ENCODE results near the gene E2F4. TPM values are rescaled to one million over a fixed set of nuclear protein-coding genes. Genes with fewer than 3 reads are reported as not detected.

E2F4 gene
- total RNA-seq, 1 experiment from 2014 or later = 86.2 TPM

- Histone ChIP-seq H3K9me2 (replicated peaks; ENCODE audit: low read length) (no peaks in the 10 kb centered on the region), H3K36me3 (ENCODE audit: low read depth, low read length) (peaks cover 18% of the 10 kb centered on the region; the same call in 1 of the 2 replicates), H3K4me2 (ENCODE audit: low read length) (no peak overlapping the region), H3K9ac (ENCODE audit: low read length) (no peak overlapping the region), H3K4me1 (ENCODE audit: insufficient read depth, low read length) (peaks cover 14% of the 10 kb centered on the region), H3K27me3 (ENCODE audit: low read length) (no peaks in the 10 kb centered on the region), H3K9me3 (ENCODE audit: low read length) (no peaks in the 10 kb centered on the region), H3K79me2 (ENCODE audit: low read length) (peaks cover 30% of the 10 kb centered on the region), H3K27ac (ENCODE audit: low read length) (no peak overlapping the region), H4K20me1 (ENCODE audit: low read length) (no peaks in the 10 kb centered on the region; the same call in none of the 2 replicates), H3F3A (ENCODE audit: low read length, unreplicated experiment) (no peaks in the 10 kb centered on the region), H2AFZ (ENCODE audit: low read length) (no peak overlapping the region), H3K4me3 (ENCODE audit: low read length) (no peak overlapping the region)
- no peak for DNase-seq
- ATAC-seq = no peak
- BruUV-seq (replicated peaks) = no TSS peak
- no peak for TF ChIP-seq EZH2 (IDR thresholded peaks at IDR 0.05; ENCODE audit: low read length, unreplicated experiment)
- no peak for TF ChIP-seq EZH2phosphoT487 (IDR thresholded peaks at IDR 0.05; ENCODE audit: borderline replicate concordance, low read length)
- TF ChIP-seq CTCF (conservative IDR thresholded peaks at IDR 0.05; ENCODE audit: low read depth, low read length) = no peak
- intact Hi-C loops (cut with micrococcal nuclease) = loop anchor here (10.0 kb wide), 1 partner anchor 49 kb away; the partner anchor contains the start of genes FHOD1 and SLC9A5
- CTCF ChIA-PET = no interaction called here
- POLR2A ChIA-PET (ENCODE audit: unreplicated experiment) = no interaction called here
Observed at GRCh38 chr16:67195676-67196075, 3.7 kb downstream of the E2F4 start.

GRCh38 chr16:67196881-67197280, 4.9 kb downstream of the E2F4 start:
- peaks cover 18% of the 10 kb centered on the region; the same call in 1 of the 2 replicates for H3K36me3 ChIP-seq (ENCODE audit: low read depth, low read length)
- H3K4me3 ChIP-seq (ENCODE audit: low read length) = no peak overlapping the region
- no peak overlapping the region for H3K4me2 ChIP-seq (ENCODE audit: low read length)
- ChIA-PET CTCF (interaction anchor here (2.3 kb wide), 1 partner anchor 30 kb away, joined by 9 read pairs; the partner anchor contains the start of gene TMEM208), POLR2A (ENCODE audit: unreplicated experiment) (no interaction called here)
- H2AFZ ChIP-seq (ENCODE audit: low read length) = no peak overlapping the region
- peaks cover 30% of the 10 kb centered on the region for H3K79me2 ChIP-seq (ENCODE audit: low read length)
- H3K27me3 ChIP-seq (ENCODE audit: low read length) = no peaks in the 10 kb centered on the region
- no peaks in the 10 kb centered on the region for H3K9me2 ChIP-seq (replicated peaks; ENCODE audit: low read length)
- no peaks in the 10 kb centered on the region; the same call in none of the 2 replicates for H4K20me1 ChIP-seq (ENCODE audit: low read length)
- TF ChIP-seq EZH2 (IDR thresholded peaks at IDR 0.05; ENCODE audit: low read length, unreplicated experiment) (no peak), EZH2phosphoT487 (IDR thresholded peaks at IDR 0.05; ENCODE audit: borderline replicate concordance, low read length) (no peak), CTCF (conservative IDR thresholded peaks at IDR 0.05; ENCODE audit: low read depth, low read length) (no peak)
- H3K4me1 ChIP-seq (ENCODE audit: insufficient read depth, low read length) = peaks cover 11% of the 10 kb centered on the region
- no peaks in the 10 kb centered on the region for H3K9me3 ChIP-seq (ENCODE audit: low read length)
- DNase-seq = no peak
- no peak for ATAC-seq
- H3K9ac ChIP-seq (ENCODE audit: low read length) = no peak overlapping the region
- no peak overlapping the region for H3K27ac ChIP-seq (ENCODE audit: low read length)
- intact Hi-C loops (cut with micrococcal nuclease) = loop anchor here (10.0 kb wide), 1 partner anchor 48 kb away; the partner anchor contains the start of genes FHOD1 and SLC9A5
- H3F3A ChIP-seq (ENCODE audit: low read length, unreplicated experiment) = no peaks in the 10 kb centered on the region
- no TSS peak for BruUV-seq (replicated peaks)

- no peak for DNase-seq
- H3K9me3 ChIP-seq (ENCODE audit: low read length) = no peaks in the 10 kb centered on the region
- POLR2A ChIA-PET (ENCODE audit: unreplicated experiment) = interaction anchor here (0.6 kb wide), 1 partner anchor 1499 kb away, joined by 4 read pairs; no protein-coding TSS in a partner anchor
- peaks cover 18% of the 10 kb centered on the region; the same call in 1 of the 2 replicates for H3K36me3 ChIP-seq (ENCODE audit: low read depth, low read length)
- H3K4me3 ChIP-seq (ENCODE audit: low read length) = no peak overlapping the region
- H3K27me3 ChIP-seq (ENCODE audit: low read length) = no peaks in the 10 kb centered on the region
- H3K4me2 ChIP-seq (ENCODE audit: low read length) = no peak overlapping the region
- no TSS peak for BruUV-seq (replicated peaks)
- TF ChIP-seq EZH2 (IDR thresholded peaks at IDR 0.05; ENCODE audit: low read length, unreplicated experiment) (no peak), EZH2phosphoT487 (IDR thresholded peaks at IDR 0.05; ENCODE audit: borderline replicate concordance, low read length) (no peak), CTCF (conservative IDR thresholded peaks at IDR 0.05; ENCODE audit: low read depth, low read length) (no peak)
- no peak for ATAC-seq
- peaks cover 23% of the 10 kb centered on the region for H3K79me2 ChIP-seq (ENCODE audit: low read length)
- H2AFZ ChIP-seq (ENCODE audit: low read length) = no peak overlapping the region
- no peak overlapping the region for H3K9ac ChIP-seq (ENCODE audit: low read length)
- no peaks in the 10 kb centered on the region for H3K9me2 ChIP-seq (replicated peaks; ENCODE audit: low read length)
- H3K4me1 ChIP-seq (ENCODE audit: insufficient read depth, low read length) = peaks cover 11% of the 10 kb centered on the region
- no peaks in the 10 kb centered on the region; the same call in none of the 2 replicates for H4K20me1 ChIP-seq (ENCODE audit: low read length)
- intact Hi-C loops (cut with micrococcal nuclease) = loop anchor here (10.0 kb wide), 1 partner anchor 47 kb away; the partner anchor contains the start of genes FHOD1 and SLC9A5
- no peaks in the 10 kb centered on the region for H3F3A ChIP-seq (ENCODE audit: low read length, unreplicated experiment)
- H3K27ac ChIP-seq (ENCODE audit: low read length) = no peak overlapping the region
- CTCF ChIA-PET = interaction anchor here (0.9 to 2.3 kb wide), 3 partner anchors 29 to 49 kb away, joined by 3 to 9 read pairs (median 5); partner anchors contain the start of gene TMEM208
Observed at GRCh38 chr16:67197704-67198103, 5.7 kb downstream of the E2F4 start.
